T-helper 2 cell treated with Interferon-gamma antibody and Interleukin-4, amounts not matched to agents 100 ng/mL and 5 ng/mL, for 36 hours (primary cell): ENCODE measurements around the gene GPR143. TPM values are rescaled to one million over a fixed set of nuclear protein-coding genes. Genes with fewer than 3 reads are reported as not detected.
"Not testable (repeated sequence)": the region's sequence is repeated elsewhere in the genome, so short reads cannot be mapped to it uniquely, and the experiment has no call there.

Source experiments
- intact Hi-C: fragments of 100-400 bp; cut with micrococcal nuclease; formaldehyde crosslinking; loops from one replicate; pipeline ENCODE4 v1.15.1; 2023
- total RNA-seq: library from RNA; stranded (reverse); gene quantifications from 2 replicates; pipeline ENCODE4 v1.2.3, GENCODE V29; 2022

Gene GPR143
- total RNA-seq, 1 donor from 2014 or later = not detected

- intact Hi-C loops = not testable (repeated sequence)
Measured at GRCh38 chrX:9768321-9768839, 2.7 kb upstream of the GPR143 start.

GRCh38 chrX:9767375-9767774 lies 1.7 kb upstream of the GPR143 start:
- intact Hi-C loops = no loop called here

GRCh38 chrX:9765072-9765736 lies 443 bp downstream of the GPR143 start:
- intact Hi-C loops = no loop called here

- intact Hi-C loops = no loop called here
Measured at GRCh38 chrX:9759337-9759736, 6.3 kb downstream of the GPR143 start.

GRCh38 chrX:9758021-9758638 lies 7.5 kb downstream of the GPR143 start:
- intact Hi-C loops = no loop called here

GRCh38 chrX:9757366-9757765 lies 8.3 kb downstream of the GPR143 start:
- intact Hi-C loops = no loop called here

- intact Hi-C loops = no loop called here
Measured at GRCh38 chrX:9749146-9749692, 16.4 kb downstream of the GPR143 start.

GRCh38 chrX:9747644-9748043 lies 18.0 kb downstream of the GPR143 start:
- intact Hi-C loops = no loop called here

- intact Hi-C loops = no loop called here
Measured at GRCh38 chrX:9746148-9746888, 19.3 kb downstream of the GPR143 start.

- intact Hi-C loops = no loop called here
Measured at GRCh38 chrX:9745417-9746115, 20.1 kb downstream of the GPR143 start.

- intact Hi-C loops = no loop called here
Measured at GRCh38 chrX:9739130-9739529, 26.5 kb downstream of the GPR143 start.

- intact Hi-C loops = no loop called here
Measured at GRCh38 chrX:9738151-9738550, 27.5 kb downstream of the GPR143 start.

- intact Hi-C loops = no loop called here
Measured at GRCh38 chrX:9737363-9737762, 28.3 kb downstream of the GPR143 start.

GRCh38 chrX:9730752-9731151 lies 34.9 kb downstream of the GPR143 start:
- intact Hi-C loops = no loop called here

- intact Hi-C loops = no loop called here
Measured at GRCh38 chrX:9730078-9730477, 35.6 kb downstream of the GPR143 start.

GRCh38 chrX:9729171-9729885 lies 36.3 kb downstream of the GPR143 start:
- intact Hi-C loops = no loop called here

- intact Hi-C loops = no loop called here
Measured at GRCh38 chrX:9728261-9728660, 37.4 kb downstream of the GPR143 start.

- intact Hi-C loops = no loop called here
Measured at GRCh38 chrX:9724711-9725110, 40.9 kb downstream of the GPR143 start.

GRCh38 chrX:9717376-9717775 lies 48.3 kb downstream of the GPR143 start:
- intact Hi-C loops = no loop called here

- intact Hi-C loops = no loop called here
Measured at GRCh38 chrX:9710332-9710731, 55.3 kb downstream of the GPR143 start.
